ENCODE results near the gene TGFB1I1. TPM values are rescaled to one million over a fixed set of nuclear protein-coding genes. Genes with fewer than 3 reads are reported as not detected.

TGFB1I1 gene
- total RNA-seq, 1 donor from 2014 or later = 32.5 TPM

DNA sequence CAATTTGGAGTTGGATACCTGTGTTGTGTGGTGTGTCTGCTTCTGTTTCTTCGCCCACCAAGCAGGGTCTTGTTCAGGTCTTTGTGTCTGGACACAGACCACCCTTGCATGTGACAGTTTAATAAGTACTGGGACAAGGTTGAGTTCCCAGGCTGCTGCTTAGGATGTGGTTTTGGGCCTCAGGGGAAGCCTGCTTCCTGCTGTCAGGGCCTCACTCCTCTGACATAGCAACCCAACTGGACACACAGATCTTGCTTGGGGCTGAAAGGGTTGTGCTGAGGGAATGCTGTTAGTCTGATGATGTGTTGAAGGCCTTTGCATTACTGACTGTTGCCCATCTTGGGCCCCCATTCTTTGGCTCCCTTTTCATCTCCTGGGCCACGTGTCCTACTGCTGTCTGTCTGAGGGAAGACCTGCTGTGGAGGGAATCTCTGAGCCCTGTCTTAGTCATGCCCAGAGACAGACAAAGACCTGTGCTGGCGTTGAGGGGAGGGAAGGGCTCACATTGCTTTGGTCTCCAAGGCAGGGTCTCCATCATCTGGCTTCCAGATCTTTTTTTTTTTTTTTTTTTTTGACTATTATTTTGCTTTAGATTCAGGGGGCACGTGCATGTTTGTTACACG is 4.7 kb upstream of the TGFB1I1 start:
- no peak overlapping the region for H3K27ac ChIP-seq
- no peak overlapping the region for H3K4me3 ChIP-seq
- TF ChIP-seq, protein P1, sequence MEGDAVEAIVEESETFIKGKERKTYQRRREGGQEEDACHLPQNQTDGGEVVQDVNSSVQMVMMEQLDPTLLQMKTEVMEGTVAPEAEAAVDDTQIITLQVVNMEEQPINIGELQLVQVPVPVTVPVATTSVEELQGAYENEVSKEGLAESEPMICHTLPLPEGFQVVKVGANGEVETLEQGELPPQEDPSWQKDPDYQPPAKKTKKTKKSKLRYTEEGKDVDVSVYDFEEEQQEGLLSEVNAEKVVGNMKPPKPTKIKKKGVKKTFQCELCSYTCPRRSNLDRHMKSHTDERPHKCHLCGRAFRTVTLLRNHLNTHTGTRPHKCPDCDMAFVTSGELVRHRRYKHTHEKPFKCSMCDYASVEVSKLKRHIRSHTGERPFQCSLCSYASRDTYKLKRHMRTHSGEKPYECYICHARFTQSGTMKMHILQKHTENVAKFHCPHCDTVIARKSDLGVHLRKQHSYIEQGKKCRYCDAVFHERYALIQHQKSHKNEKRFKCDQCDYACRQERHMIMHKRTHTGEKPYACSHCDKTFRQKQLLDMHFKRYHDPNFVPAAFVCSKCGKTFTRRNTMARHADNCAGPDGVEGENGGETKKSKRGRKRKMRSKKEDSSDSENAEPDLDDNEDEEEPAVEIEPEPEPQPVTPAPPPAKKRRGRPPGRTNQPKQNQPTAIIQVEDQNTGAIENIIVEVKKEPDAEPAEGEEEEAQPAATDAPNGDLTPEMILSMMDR (IDR thresholded peaks at IDR 0.05) = no peak
- ATAC-seq (no peak), DNase-seq (no peak)
- no peaks in the 10 kb centered on the region for H3K27me3 ChIP-seq (ENCODE audit: low read depth)
- intact Hi-C loops (cut with DNase I) = no loop called here
- H3K9me3 ChIP-seq = no peaks in the 10 kb centered on the region
- peaks cover 12% of the 10 kb centered on the region for H3K4me1 ChIP-seq
- peaks cover 46% of the 10 kb centered on the region for H3K36me3 ChIP-seq

- H3K27me3 ChIP-seq (ENCODE audit: low read depth) = no peaks in the 10 kb centered on the region
- no peak for ATAC-seq
- intact Hi-C loops (cut with DNase I) = no loop called here
- H3K9me3 ChIP-seq = no peaks in the 10 kb centered on the region
- TF ChIP-seq, protein P1 (IDR thresholded peaks at IDR 0.05) = no peak
- H3K4me3 ChIP-seq = no peak overlapping the region
- peaks cover 40% of the 10 kb centered on the region for H3K36me3 ChIP-seq
- H3K27ac ChIP-seq = no peak overlapping the region
- peaks cover 15% of the 10 kb centered on the region for H3K4me1 ChIP-seq
- DNase-seq = no peak
These were observed 4.1 kb upstream of the TGFB1I1 start for GRCh38 chr16:31467858-31468257.

DNA sequence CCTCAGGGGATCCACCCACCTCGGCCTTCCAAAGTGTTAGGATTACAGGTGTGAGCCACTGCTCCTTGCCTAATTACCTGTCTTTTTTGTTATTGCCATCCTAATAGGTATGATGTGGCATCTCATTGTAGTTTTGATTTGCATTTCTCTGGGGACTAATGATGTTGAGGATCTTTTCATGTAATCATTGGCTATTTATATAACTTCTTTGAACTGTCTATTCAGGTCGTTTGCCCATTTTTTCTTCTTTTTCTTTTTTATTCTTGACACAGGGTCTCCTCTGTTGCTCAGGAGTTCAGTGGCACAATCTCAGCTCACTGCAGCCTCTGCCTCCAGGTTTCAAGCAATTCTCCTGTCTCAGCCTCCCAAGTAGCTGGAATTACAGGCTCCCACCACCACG is 1.3 kb upstream of the TGFB1I1 start:
- Histone ChIP-seq H3K4me1 (peaks cover 24% of the 10 kb centered on the region), H3K27ac (peak overlapping the region; percentile 89), H3K4me3 (no peak overlapping the region), H3K27me3 (ENCODE audit: low read depth) (no peaks in the 10 kb centered on the region), H3K36me3 (peaks cover 38% of the 10 kb centered on the region), H3K9me3 (no peaks in the 10 kb centered on the region)
- ATAC-seq (no peak), DNase-seq (no peak)
- intact Hi-C loops (cut with DNase I) = no loop called here
- TF ChIP-seq, protein P1 (IDR thresholded peaks at IDR 0.05) = no peak

DNA sequence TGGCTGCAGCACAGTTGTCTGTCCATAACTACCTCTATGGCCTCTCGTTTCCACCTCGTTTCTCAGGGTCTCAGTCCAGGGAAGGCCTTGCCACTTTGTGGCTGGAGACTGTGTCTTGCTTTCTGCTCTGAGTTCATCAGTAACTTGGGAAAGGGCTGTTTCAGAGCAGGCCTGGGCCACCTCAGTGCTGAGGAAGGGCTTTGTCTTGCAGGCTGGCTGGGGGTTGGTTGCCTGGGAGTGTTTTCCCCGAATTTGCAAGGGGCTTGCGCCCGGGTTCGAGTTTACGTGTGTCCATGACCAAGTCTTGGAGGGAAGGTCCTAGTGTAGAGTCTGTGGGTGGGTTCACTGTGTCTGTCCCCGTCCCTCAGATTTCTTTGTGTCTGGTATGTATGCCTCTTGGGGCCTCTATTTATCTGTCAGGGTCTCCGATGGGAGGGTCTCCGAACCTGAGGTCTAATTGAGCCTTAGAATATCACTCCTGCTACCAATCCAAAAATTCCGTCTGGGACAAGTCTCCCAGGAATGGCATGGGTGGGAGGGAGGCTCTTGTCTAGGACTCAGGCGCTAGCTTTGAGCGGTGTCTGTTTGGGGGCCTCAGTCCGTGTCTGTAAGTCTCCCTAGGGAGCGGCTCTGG is 594 bp upstream of the TGFB1I1 start:
- DNase-seq (no peak), ATAC-seq (no peak)
- Histone ChIP-seq H3K9me3 (no peaks in the 10 kb centered on the region), H3K4me1 (peaks cover 29% of the 10 kb centered on the region), H3K4me3 (peak overlapping the region; percentile 64), H3K27ac (peak overlapping the region; percentile 89), H3K27me3 (ENCODE audit: low read depth) (no peaks in the 10 kb centered on the region), H3K36me3 (peaks cover 33% of the 10 kb centered on the region)
- intact Hi-C loops (cut with DNase I) = no loop called here
- TF ChIP-seq, protein P1 (IDR thresholded peaks at IDR 0.05) = no peak

DNA sequence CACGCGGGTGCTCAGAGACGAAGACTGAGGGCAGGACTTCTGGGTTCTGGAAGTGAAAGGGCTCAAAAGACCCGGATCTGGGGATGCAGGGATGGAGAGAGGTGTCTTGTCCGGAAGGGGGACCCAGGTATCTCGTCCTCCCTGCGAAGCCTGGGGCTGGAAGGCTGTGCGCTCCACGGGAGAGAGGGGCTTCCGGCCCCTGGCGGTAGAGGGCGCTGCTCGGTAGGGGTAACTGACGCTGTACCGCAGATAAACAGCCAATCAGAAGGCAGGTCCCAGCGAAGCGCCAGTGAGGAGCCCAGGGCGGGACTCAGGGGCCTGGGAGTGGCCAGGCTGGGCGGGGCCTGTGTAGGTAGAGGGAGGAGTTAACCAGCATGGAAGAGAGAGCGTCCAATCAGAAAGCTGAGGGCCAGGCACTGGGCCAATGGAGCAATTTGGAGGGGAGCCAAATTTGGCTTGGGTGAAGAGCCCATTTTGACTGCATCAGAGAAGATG is 804 bp downstream of the TGFB1I1 start:
- Histone ChIP-seq H3K27ac (peak overlapping the region; percentile 89), H3K9me3 (no peaks in the 10 kb centered on the region), H3K4me3 (peak overlapping the region; percentile 64), H3K27me3 (ENCODE audit: low read depth) (no peaks in the 10 kb centered on the region), H3K4me1 (peaks cover 35% of the 10 kb centered on the region), H3K36me3 (peaks cover 32% of the 10 kb centered on the region)
- DNase-seq = peak; percentile 91
- ATAC-seq = peak; percentile 82 to 87
- intact Hi-C loops (cut with DNase I) = no loop called here
- TF ChIP-seq, protein P1 (IDR thresholded peaks at IDR 0.05) = peak; percentile 77
